Panc1 (cell line): ENCODE results near the gene CAMKMT. TPM values are rescaled to one million over a fixed set of nuclear protein-coding genes. Genes with fewer than 3 reads are reported as not detected.

Experiments used
- ATAC-seq: fragments of 200-7000 bp; cut with Tn5 transposase; 2 replicates; pipeline ENCODE4 v1.9.1; 2020; ENCODE audit warnings: mild to moderate bottlenecking, moderate library complexity
- BruUV-seq: library from RNA; stranded (reverse); fragments of 400-500 nt; replicated peaks from 2 replicates; lab custom pipeline; 2021; lab: Mats Ljungman, UMichigan
- CTCF ChIA-PET: fragments of 300-600 bp; sonication (Branson Sonifier 250); formaldehyde crosslinking; loops from one replicate; lab custom pipeline; 2022; ENCODE audit warnings: antibody characterized with exemption; lab: Charles Lee
- POLR2A ChIA-PET: fragments of 300-600 bp; sonication (Branson Sonifier 250); formaldehyde crosslinking; loops from one replicate; lab custom pipeline; 2022; ENCODE audit warnings: antibody characterized with exemption; lab: Charles Lee
- DNase-seq: peaks from one replicate; pipeline ENCODE4 v3.0.0-alpha.2; 2010; ENCODE audit warnings: low read depth, low spot score
- H3K27ac ChIP-seq: 2 replicates; pipeline ENCODE4 v1.5.1; 2011; ENCODE audit warnings: mild to moderate bottlenecking, low read length, inconsistent platforms
- H3K27me3 ChIP-seq: fragments of 200-500 bp; sonication (Bioruptor generic); 2 replicates; pipeline ENCODE4 v1.6.0; 2014; ENCODE audit warnings: low read length, inconsistent platforms; ENCODE audit not compliant: control insufficient read depth, insufficient read depth
- H3K36me3 ChIP-seq: fragments of 200-500 bp; sonication (Bioruptor generic); 2 replicates; pipeline ENCODE4 v1.5.1; 2014; ENCODE audit warnings: inconsistent platforms, mild to moderate bottlenecking, low read length, moderate library complexity; ENCODE audit not compliant: control insufficient read depth, insufficient read depth
- H3K4me1 ChIP-seq: 2 replicates; pipeline ENCODE4 v1.5.1; 2011; ENCODE audit warnings: inconsistent platforms, mild to moderate bottlenecking, low read length, moderate library complexity; ENCODE audit not compliant: control insufficient read depth, insufficient read depth
- H3K4me3 ChIP-seq, 2 experiments: 2 replicates each; pipeline ENCODE4 v1.5.1; 2011 to 2012; ENCODE audit warnings: low read depth in 2 of 2, low read length in 2 of 2, mild to moderate bottlenecking in 2 of 2, inconsistent platforms in 1 of 2, moderate library complexity in 1 of 2
- H3K9me3 ChIP-seq: fragments of 200-500 bp; sonication (Bioruptor generic); 2 replicates; pipeline ENCODE4 v1.5.1; 2014; ENCODE audit warnings: low read depth, mild to moderate bottlenecking, inconsistent platforms, low read length, moderate library complexity; ENCODE audit not compliant: control insufficient read depth, insufficient read depth
- POLR2AphosphoS5 ChIP-seq: IDR thresholded peaks from 2 replicates; pipeline ENCODE4 v1.6.1; 2012; ENCODE audit warnings: mild to moderate bottlenecking, low read depth, low read length, moderate library complexity
- SIN3A ChIP-seq: IDR thresholded peaks from 2 replicates; pipeline ENCODE4 v1.6.1; 2012; ENCODE audit warnings: low read depth, mild to moderate bottlenecking, low read length, moderate library complexity, borderline replicate concordance; ENCODE audit not compliant: insufficient read depth
- TCF7L2 ChIP-seq: IDR thresholded peaks from 2 replicates; pipeline ENCODE4 v1.6.1; 2011; ENCODE audit warnings: mild to moderate bottlenecking, low read depth, low read length, inconsistent platforms
- in situ Hi-C: cut with HindIII; loops from 2 replicates; pipeline ENCODE4 v1.10.0; 2016; ENCODE audit warnings: low sequenced_read_pairs, low pct_unique_long_range_greater_than_20kb
- intact Hi-C: fragments of 100-400 bp; cut with micrococcal nuclease; formaldehyde crosslinking; loops from one replicate; pipeline ENCODE4 v1.10.0; 2022; ENCODE audit not compliant: unreplicated experiment
- total RNA-seq: library from RNA; stranded (reverse); gene quantifications from one replicate; pipeline ENCODE4 v1.2.1, GENCODE V29; 2021; ENCODE audit not compliant: unreplicated experiment
- TF ChIP-seq, protein P1 (sequence below), 2 experiments: IDR thresholded peaks; 2 replicates each; pipeline ENCODE4 v1.6.1; 2011 to 2012; ENCODE audit warnings: low read depth in 2 of 2, control low read depth in 1 of 2, low read length in 1 of 2, mild to moderate bottlenecking in 1 of 2, moderate library complexity in 1 of 2; ENCODE audit not compliant: insufficient read depth in 1 of 2
- TF ChIP-seq, protein P2 (sequence below): fragments of 450-650 bp; IDR thresholded peaks from 2 replicates; pipeline ENCODE4 v1.5.1; 2017; ENCODE audit warnings: mild to moderate bottlenecking

CAMKMT gene
- total RNA-seq, 1 experiment from 2014 or later: 12.6 TPM

DNA sequence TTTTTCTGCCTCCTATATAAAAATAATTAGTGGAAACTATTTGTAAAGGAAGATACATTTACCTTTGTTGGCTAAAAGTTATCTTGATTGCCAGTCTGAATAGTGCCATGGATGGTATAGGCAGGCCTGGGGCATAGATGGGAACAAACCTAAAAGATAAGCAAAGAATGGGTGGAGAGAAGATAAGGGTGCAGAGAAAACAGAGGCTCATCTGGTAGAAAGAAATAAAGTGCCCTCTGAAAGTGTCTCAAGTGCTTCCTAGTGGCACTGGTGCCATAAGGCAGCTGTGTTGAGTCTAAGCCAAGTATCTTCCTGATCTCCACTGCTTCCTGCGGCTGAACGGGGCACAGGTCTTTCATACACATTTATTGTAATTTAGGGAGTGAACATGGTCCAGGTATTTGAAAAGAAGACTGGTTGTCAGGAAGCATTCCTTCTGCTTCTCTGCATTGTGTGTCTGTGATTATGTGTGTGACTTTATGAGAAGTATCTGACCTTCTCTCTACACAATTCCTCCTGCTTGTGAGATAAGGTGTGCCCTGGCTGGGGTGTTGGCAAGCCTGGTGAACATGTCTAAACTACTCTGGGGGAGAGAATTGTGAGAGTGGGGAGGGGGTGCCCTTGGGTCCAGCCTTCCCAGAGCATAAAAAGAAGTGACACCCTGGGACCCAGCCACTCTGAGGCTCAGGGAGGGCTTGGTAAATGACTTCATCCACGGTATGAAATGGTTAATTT, 280.5 kb downstream of the CAMKMT start:
- in situ Hi-C loops: no loop called here
- ChIA-PET POLR2A (no interaction called here), CTCF (no interaction called here)
- no peak for TF ChIP-seq TCF7L2
- TF ChIP-seq POLR2AphosphoS5: no peak
- TF ChIP-seq, protein P1, sequence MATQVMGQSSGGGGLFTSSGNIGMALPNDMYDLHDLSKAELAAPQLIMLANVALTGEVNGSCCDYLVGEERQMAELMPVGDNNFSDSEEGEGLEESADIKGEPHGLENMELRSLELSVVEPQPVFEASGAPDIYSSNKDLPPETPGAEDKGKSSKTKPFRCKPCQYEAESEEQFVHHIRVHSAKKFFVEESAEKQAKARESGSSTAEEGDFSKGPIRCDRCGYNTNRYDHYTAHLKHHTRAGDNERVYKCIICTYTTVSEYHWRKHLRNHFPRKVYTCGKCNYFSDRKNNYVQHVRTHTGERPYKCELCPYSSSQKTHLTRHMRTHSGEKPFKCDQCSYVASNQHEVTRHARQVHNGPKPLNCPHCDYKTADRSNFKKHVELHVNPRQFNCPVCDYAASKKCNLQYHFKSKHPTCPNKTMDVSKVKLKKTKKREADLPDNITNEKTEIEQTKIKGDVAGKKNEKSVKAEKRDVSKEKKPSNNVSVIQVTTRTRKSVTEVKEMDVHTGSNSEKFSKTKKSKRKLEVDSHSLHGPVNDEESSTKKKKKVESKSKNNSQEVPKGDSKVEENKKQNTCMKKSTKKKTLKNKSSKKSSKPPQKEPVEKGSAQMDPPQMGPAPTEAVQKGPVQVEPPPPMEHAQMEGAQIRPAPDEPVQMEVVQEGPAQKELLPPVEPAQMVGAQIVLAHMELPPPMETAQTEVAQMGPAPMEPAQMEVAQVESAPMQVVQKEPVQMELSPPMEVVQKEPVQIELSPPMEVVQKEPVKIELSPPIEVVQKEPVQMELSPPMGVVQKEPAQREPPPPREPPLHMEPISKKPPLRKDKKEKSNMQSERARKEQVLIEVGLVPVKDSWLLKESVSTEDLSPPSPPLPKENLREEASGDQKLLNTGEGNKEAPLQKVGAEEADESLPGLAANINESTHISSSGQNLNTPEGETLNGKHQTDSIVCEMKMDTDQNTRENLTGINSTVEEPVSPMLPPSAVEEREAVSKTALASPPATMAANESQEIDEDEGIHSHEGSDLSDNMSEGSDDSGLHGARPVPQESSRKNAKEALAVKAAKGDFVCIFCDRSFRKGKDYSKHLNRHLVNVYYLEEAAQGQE (IDR thresholded peaks at IDR 0.05; ENCODE audit: insufficient read depth in 1 of 2, low read depth in 2 of 2, low read length in 1 of 2): no peak
- TF ChIP-seq SIN3A: no peak
- TF ChIP-seq, protein P2, sequence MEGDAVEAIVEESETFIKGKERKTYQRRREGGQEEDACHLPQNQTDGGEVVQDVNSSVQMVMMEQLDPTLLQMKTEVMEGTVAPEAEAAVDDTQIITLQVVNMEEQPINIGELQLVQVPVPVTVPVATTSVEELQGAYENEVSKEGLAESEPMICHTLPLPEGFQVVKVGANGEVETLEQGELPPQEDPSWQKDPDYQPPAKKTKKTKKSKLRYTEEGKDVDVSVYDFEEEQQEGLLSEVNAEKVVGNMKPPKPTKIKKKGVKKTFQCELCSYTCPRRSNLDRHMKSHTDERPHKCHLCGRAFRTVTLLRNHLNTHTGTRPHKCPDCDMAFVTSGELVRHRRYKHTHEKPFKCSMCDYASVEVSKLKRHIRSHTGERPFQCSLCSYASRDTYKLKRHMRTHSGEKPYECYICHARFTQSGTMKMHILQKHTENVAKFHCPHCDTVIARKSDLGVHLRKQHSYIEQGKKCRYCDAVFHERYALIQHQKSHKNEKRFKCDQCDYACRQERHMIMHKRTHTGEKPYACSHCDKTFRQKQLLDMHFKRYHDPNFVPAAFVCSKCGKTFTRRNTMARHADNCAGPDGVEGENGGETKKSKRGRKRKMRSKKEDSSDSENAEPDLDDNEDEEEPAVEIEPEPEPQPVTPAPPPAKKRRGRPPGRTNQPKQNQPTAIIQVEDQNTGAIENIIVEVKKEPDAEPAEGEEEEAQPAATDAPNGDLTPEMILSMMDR: no peak
- DNase-seq (no peak), ATAC-seq (no peak)
- Histone ChIP-seq H3K9me3 (no peaks in the 10 kb centered on the region), H3K36me3 (no peaks in the 10 kb centered on the region), H3K4me1 (no peaks in the 10 kb centered on the region), H3K27me3 (no peaks in the 10 kb centered on the region), H3K27ac (no peak overlapping the region), H3K4me3 (no peak overlapping the region)
- no TSS peak for BruUV-seq
- intact Hi-C loops: no loop called here

DNA sequence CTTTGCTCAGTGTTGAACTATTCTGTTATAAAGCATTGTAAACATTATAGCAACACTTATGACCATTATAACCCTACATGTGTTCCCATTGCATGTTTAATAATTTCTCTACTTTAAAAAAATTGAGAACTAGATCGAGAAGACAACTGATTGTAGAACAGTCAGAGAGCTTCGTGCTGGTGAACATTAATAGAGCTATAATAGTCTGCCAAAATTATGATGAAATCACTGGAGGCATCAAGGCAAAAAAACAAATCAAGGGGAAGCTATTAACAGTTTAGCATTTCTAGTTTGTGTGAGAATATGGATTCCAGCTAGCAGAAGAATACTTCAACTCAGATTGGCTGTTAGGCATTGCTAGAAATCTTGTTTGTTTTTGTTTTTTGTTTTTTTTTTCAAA, 284.2 kb downstream of the CAMKMT start:
- ChIA-PET CTCF (interaction anchor here (0.7 kb wide), 1 partner anchor 309 kb away, joined by 3 read pairs; no protein-coding TSS in a partner anchor), POLR2A (no interaction called here)
- Histone ChIP-seq H3K36me3 (no peaks in the 10 kb centered on the region), H3K27ac (no peak overlapping the region), H3K9me3 (no peaks in the 10 kb centered on the region), H3K4me1 (no peaks in the 10 kb centered on the region), H3K27me3 (no peaks in the 10 kb centered on the region), H3K4me3 (no peak overlapping the region)
- ATAC-seq (no peak), DNase-seq (no peak)
- TF ChIP-seq TCF7L2 (no peak), SIN3A (no peak), POLR2AphosphoS5 (no peak)
- TF ChIP-seq, protein P1 (IDR thresholded peaks at IDR 0.05; ENCODE audit: insufficient read depth in 1 of 2, low read depth in 2 of 2, low read length in 1 of 2): no peak
- TF ChIP-seq, protein P2: no peak
- BruUV-seq: no TSS peak
- intact Hi-C loops: no loop called here
- in situ Hi-C loops: no loop called here
